BE2C (cell line): ENCODE results near the gene FPR2.
"Not testable (repeated sequence)": the region's sequence is repeated elsewhere in the genome, so short reads cannot be mapped to it uniquely, and the experiment has no call there.

Experiments used
- DNase-seq: peaks from one replicate; pipeline ENCODE4 v3.0.0-alpha.2; 2020
- H3K27me3 ChIP-seq: fragments of 250-450 bp; sonication (Bioruptor Pico); 2 replicates; pipeline ENCODE4 v1.5.1; 2020; ENCODE audit warnings: mild to moderate bottlenecking
- H3K36me3 ChIP-seq: fragments of 250-450 bp; sonication (Bioruptor Pico); 2 replicates; pipeline ENCODE4 v1.5.1; 2020; ENCODE audit warnings: mild to moderate bottlenecking
- H3K4me1 ChIP-seq: fragments of 250-450 bp; sonication (Bioruptor Pico); 2 replicates; pipeline ENCODE4 v1.5.1; 2020
- H3K4me3 ChIP-seq: 2 replicates; pipeline ENCODE4 v1.5.1; 2011; ENCODE audit warnings: low read depth, low read length
- H3K9me3 ChIP-seq: fragments of 250-450 bp; sonication (Bioruptor Pico); 2 replicates; pipeline ENCODE4 v1.5.1; 2020
- CTCF ChIP-seq: IDR thresholded peaks from 2 replicates; pipeline ENCODE4 v1.5.1; 2012; ENCODE audit warnings: mild to moderate bottlenecking, low read depth, low read length

Gene FPR2

GRCh38 chr19:51755571-51755970 lies 5.4 kb upstream of the FPR2 start:
- no peak for TF ChIP-seq CTCF

GRCh38 chr19:51761696-51762095 lies 716 bp downstream of the FPR2 start:
- no peak for DNase-seq
- peaks cover 8% of the 10 kb centered on the region; the same call in 1 of the 2 replicates for H3K27me3 ChIP-seq
- no peaks in the 10 kb centered on the region for H3K4me1 ChIP-seq
- no peaks in the 10 kb centered on the region for H3K36me3 ChIP-seq
- H3K4me3 ChIP-seq = no peak overlapping the region
- H3K9me3 ChIP-seq = no peaks in the 10 kb centered on the region
- no peak for TF ChIP-seq CTCF

More at GRCh38 chr19:51755571-51755970, 5.4 kb upstream of the FPR2 start:
- no peak for DNase-seq
- H3K9me3 ChIP-seq = no peaks in the 10 kb centered on the region
- H3K4me3 ChIP-seq = no peak overlapping the region
- H3K36me3 ChIP-seq = no peaks in the 10 kb centered on the region
- peaks cover 2% of the 10 kb centered on the region; the same call in 1 of the 2 replicates for H3K27me3 ChIP-seq
- H3K4me1 ChIP-seq = no peaks in the 10 kb centered on the region

- no peaks in the 10 kb centered on the region for H3K9me3 ChIP-seq
- DNase-seq = no peak
- H3K36me3 ChIP-seq = no peaks in the 10 kb centered on the region
- peaks cover 14% of the 10 kb centered on the region; the same call in 1 of the 2 replicates for H3K27me3 ChIP-seq
- no peak overlapping the region for H3K4me3 ChIP-seq
- TF ChIP-seq CTCF = no peak
- no peaks in the 10 kb centered on the region for H3K4me1 ChIP-seq
Observed at GRCh38 chr19:51765086-51765485, 4.1 kb downstream of the FPR2 start.

- no peak for TF ChIP-seq CTCF
- Histone ChIP-seq H3K27me3 (peaks cover 9% of the 10 kb centered on the region; the same call in 1 of the 2 replicates), H3K4me3 (no peak overlapping the region), H3K9me3 (no peaks in the 10 kb centered on the region), H3K4me1 (no peaks in the 10 kb centered on the region), H3K36me3 (no peaks in the 10 kb centered on the region)
- DNase-seq = no peak
Observed at GRCh38 chr19:51766461-51766860, 5.5 kb downstream of the FPR2 start.

- no peaks in the 10 kb centered on the region for H3K9me3 ChIP-seq
- H3K27me3 ChIP-seq = peaks cover 11% of the 10 kb centered on the region
- no peaks in the 10 kb centered on the region for H3K36me3 ChIP-seq
- H3K4me3 ChIP-seq = no peak overlapping the region
- TF ChIP-seq CTCF = no peak
- no peak for DNase-seq
- no peaks in the 10 kb centered on the region for H3K4me1 ChIP-seq
Observed at GRCh38 chr19:51771376-51772130, 10.6 kb downstream of the FPR2 start.

- H3K27me3 ChIP-seq = peaks cover 11% of the 10 kb centered on the region
- H3K4me3 ChIP-seq = no peak overlapping the region
- no peaks in the 10 kb centered on the region for H3K4me1 ChIP-seq
- DNase-seq = no peak
- H3K36me3 ChIP-seq = no peaks in the 10 kb centered on the region
- H3K9me3 ChIP-seq = no peaks in the 10 kb centered on the region
- no peak for TF ChIP-seq CTCF
Observed at GRCh38 chr19:51772977-51773376, 12.0 kb downstream of the FPR2 start.

- H3K9me3 ChIP-seq, H3K4me1 ChIP-seq, H3K4me3 ChIP-seq, H3K27me3 ChIP-seq, H3K36me3 ChIP-seq, DNase-seq: not testable (repeated sequence)
Observed at GRCh38 chr19:51776561-51776960, 15.6 kb downstream of the FPR2 start.
